Limb (tissue), 2 donors: ENCODE results near the gene GOLGA8J.
A peak's percentile ranks its signal among the peaks of the same experiment; 100 is the strongest.
"Not testable (repeated sequence)": the region's sequence is repeated elsewhere in the genome, so short reads cannot be mapped to it uniquely, and the experiment has no call there.

Experiments
- DNase-seq, 2 donors: peaks; one replicate each; pipeline ENCODE4 v3.0.0-alpha.2; 2016; ENCODE audit errors: extremely low spot score in 2 of 2

Gene GOLGA8J

GRCh38 chr15:30082655-30083054 lies at the start of gene GOLGA8J:
Gene GOLGA8J, plus strand, starts transcription at chr15:30082955. Its CDS starts 98 bp downstream, at chr15:30083053.
- not testable (repeated sequence) for DNase-seq

GRCh38 chr15:30033211-30033610 lies 49.5 kb upstream of the GOLGA8J start:
- no peak for DNase-seq

- no peak for DNase-seq
These were observed 49.0 kb upstream of the GOLGA8J start for GRCh38 chr15:30033763-30034162.

GRCh38 chr15:30036036-30036703 lies 46.6 kb upstream of the GOLGA8J start:
- no peak for DNase-seq

GRCh38 chr15:30038667-30039523 lies 43.9 kb upstream of the GOLGA8J start:
- no peak for DNase-seq

- no peak for DNase-seq
These were observed 40.9 kb upstream of the GOLGA8J start for GRCh38 chr15:30041868-30042267.

GRCh38 chr15:30042556-30042955 lies 40.2 kb upstream of the GOLGA8J start:
- no peak for DNase-seq

- no peak for DNase-seq
These were observed 39.5 kb upstream of the GOLGA8J start for GRCh38 chr15:30043211-30043655.

GRCh38 chr15:30044377-30044776 lies 38.4 kb upstream of the GOLGA8J start:
- no peak for DNase-seq

- DNase-seq, result not testable (repeated sequence)
These were observed 37.9 kb upstream of the GOLGA8J start for GRCh38 chr15:30044826-30045225.

- DNase-seq, result not testable (repeated sequence)
These were observed 37.3 kb upstream of the GOLGA8J start for GRCh38 chr15:30045248-30046041.

- DNase-seq, result no peak
These were observed 36.3 kb upstream of the GOLGA8J start for GRCh38 chr15:30046430-30046829.

GRCh38 chr15:30055604-30056003 lies 27.2 kb upstream of the GOLGA8J start:
- no peak for DNase-seq

- DNase-seq, result no peak
These were observed 26.6 kb upstream of the GOLGA8J start for GRCh38 chr15:30056166-30056565.

- no peak for DNase-seq
These were observed 23.0 kb upstream of the GOLGA8J start for GRCh38 chr15:30059771-30060170.

GRCh38 chr15:30062881-30063280 lies 19.9 kb upstream of the GOLGA8J start:
- no peak for DNase-seq

GRCh38 chr15:30063835-30064546 lies 18.8 kb upstream of the GOLGA8J start:
- DNase-seq, result peak in 1 of 2 donors; percentile 38

GRCh38 chr15:30065025-30065801 lies 17.5 kb upstream of the GOLGA8J start:
- no peak for DNase-seq

- no peak for DNase-seq
These were observed 14.4 kb upstream of the GOLGA8J start for GRCh38 chr15:30068326-30068725.

GRCh38 chr15:30072630-30073029 lies 10.1 kb upstream of the GOLGA8J start:
- no peak for DNase-seq
